Neural cell (in vitro differentiated cells): ENCODE results near the gene PTPRN2. TPM values are rescaled to one million over a fixed set of nuclear protein-coding genes. Genes with fewer than 3 reads are reported as not detected.

ENCODE experiments used
- H2AFZ ChIP-seq: fragments of 200-600, 300-800 bp; sonication (generic), shearing (Covaris generic); 2 replicates; pipeline ENCODE4 v1.6.0; 2014; ENCODE audit warnings: low read depth, mild to moderate bottlenecking, antibody characterized with exemption, low read length, moderate library complexity
- H3F3A ChIP-seq: fragments of 200-600 bp; shearing (Covaris generic); 2 replicates; pipeline ENCODE4 v1.6.1; 2016; ENCODE audit warnings: mild to moderate bottlenecking, moderate library complexity, mixed read lengths, antibody characterized with exemption, low read length; ENCODE audit not compliant: insufficient read depth, poor library complexity, severe bottlenecking
- H3K27ac ChIP-seq: fragments of 200-600, 300-800 bp; sonication (generic), shearing (Covaris generic); 2 replicates; pipeline ENCODE4 v1.5.1; 2014; ENCODE audit warnings: mild to moderate bottlenecking, low read length, moderate library complexity
- H3K27me3 ChIP-seq: fragments of 300-800, 200-600 bp; sonication (generic), shearing (Covaris generic); 2 replicates; pipeline ENCODE4 v1.6.0; 2014; ENCODE audit warnings: mild to moderate bottlenecking, low read depth, low read length, moderate library complexity; ENCODE audit not compliant: insufficient read depth
- H3K36me3 ChIP-seq: fragments of 300-800, 200-600 bp; sonication (generic), shearing (Covaris generic); 2 replicates; pipeline ENCODE4 v1.5.1; 2014; ENCODE audit warnings: mild to moderate bottlenecking, antibody characterized with exemption, low read length, moderate library complexity; ENCODE audit not compliant: insufficient read depth
- H3K4me2 ChIP-seq: fragments of 300-800, 200-600 bp; sonication (generic), shearing (Covaris generic); 2 replicates; pipeline ENCODE4 v1.6.0; 2014; ENCODE audit warnings: mild to moderate bottlenecking, low read length
- H3K4me3 ChIP-seq: fragments of 300-800, 200-600 bp; sonication (generic), shearing (Covaris generic); 2 replicates; pipeline ENCODE4 v1.5.1; 2014; ENCODE audit warnings: mild to moderate bottlenecking, low read length, moderate library complexity
- H3K79me2 ChIP-seq: fragments of 200-600 bp; shearing (Covaris generic); replicated peaks from 2 replicates; pipeline ENCODE4 v1.6.0; 2014; ENCODE audit warnings: mild to moderate bottlenecking, low read length, moderate library complexity; ENCODE audit not compliant: insufficient read depth
- H3K9ac ChIP-seq: fragments of 300-800, 200-600 bp; sonication (generic), shearing (Covaris generic); 2 replicates; pipeline ENCODE4 v1.6.1; 2016; ENCODE audit warnings: mild to moderate bottlenecking, low read length, mixed read lengths
- H3K9me2 ChIP-seq: fragments of 200-600 bp; shearing (Covaris generic); 2 replicates; pipeline ENCODE4 v1.6.1; 2016; ENCODE audit warnings: mild to moderate bottlenecking, low read length, mixed read lengths; ENCODE audit not compliant: insufficient read depth
- H3K9me3 ChIP-seq: fragments of 200-600, 300-800 bp; sonication (generic), shearing (Covaris generic); 2 replicates; pipeline ENCODE4 v1.6.1; 2016; ENCODE audit warnings: mild to moderate bottlenecking, mixed run types, low read length, moderate library complexity, mixed read lengths
- H4K20me1 ChIP-seq: fragments of 200-600 bp; shearing (Covaris generic); 2 replicates; pipeline ENCODE4 v1.6.1; 2016; ENCODE audit warnings: mild to moderate bottlenecking, mixed run types; ENCODE audit not compliant: insufficient read depth
- CTCF ChIP-seq: fragments of 450-650 bp; IDR thresholded peaks from 2 replicates; pipeline ENCODE4 v1.5.1; 2014; ENCODE audit warnings: antibody characterized with exemption, mild to moderate bottlenecking, moderate library complexity; ENCODE audit not compliant: poor library complexity, severe bottlenecking
- EP300 ChIP-seq: fragments of 450-650 bp; conservative IDR thresholded peaks from 2 replicates; pipeline ENCODE4 v1.6.1; 2014; ENCODE audit warnings: antibody characterized with exemption, mild to moderate bottlenecking, moderate library complexity; ENCODE audit not compliant: poor library complexity, severe bottlenecking
- EZH2 ChIP-seq: fragments of 200-600, 300-800 bp; shearing (Covaris generic), sonication (generic); IDR thresholded peaks from 2 replicates; pipeline ENCODE4 v1.6.1; 2014; ENCODE audit warnings: antibody characterized with exemption, low read length, borderline replicate concordance, mild to moderate bottlenecking; ENCODE audit not compliant: insufficient read depth, poor library complexity, severe bottlenecking
- MXI1 ChIP-seq: fragments of 450-650 bp; conservative IDR thresholded peaks from 2 replicates; pipeline ENCODE4 v1.6.1; 2014; ENCODE audit warnings: antibody characterized with exemption, mild to moderate bottlenecking; ENCODE audit not compliant: poor library complexity, severe bottlenecking
- POLR2AphosphoS5 ChIP-seq: IDR thresholded peaks from 2 replicates; pipeline ENCODE4 v1.6.1; 2012
- RAD21 ChIP-seq: fragments of 450-650 bp; conservative IDR thresholded peaks from 2 replicates; pipeline ENCODE4 v1.6.1; 2014; ENCODE audit warnings: antibody characterized with exemption, mild to moderate bottlenecking, moderate library complexity
- REST ChIP-seq: IDR thresholded peaks from 2 replicates; pipeline ENCODE4 v1.6.1; 2012; ENCODE audit warnings: borderline replicate concordance
- SMC3 ChIP-seq: fragments of 450-650 bp; conservative IDR thresholded peaks from 2 replicates; pipeline ENCODE4 v1.6.1; 2014; ENCODE audit warnings: antibody characterized with exemption, mild to moderate bottlenecking, moderate library complexity; ENCODE audit not compliant: poor library complexity
- TAF1 ChIP-seq: IDR thresholded peaks from 2 replicates; pipeline ENCODE4 v1.6.1; 2012; ENCODE audit warnings: low read depth
- polyA plus RNA-seq: library from polyadenylated mRNA; depleted of rRNA; stranded (reverse); fragments of >200 nt; gene quantifications from 2 replicates; pipeline ENCODE4 v1.2.3, GENCODE V29; 2014

The PTPRN2 gene
- polyA plus RNA-seq, 1 donor from 2014 or later, result 31.0 TPM

DNA sequence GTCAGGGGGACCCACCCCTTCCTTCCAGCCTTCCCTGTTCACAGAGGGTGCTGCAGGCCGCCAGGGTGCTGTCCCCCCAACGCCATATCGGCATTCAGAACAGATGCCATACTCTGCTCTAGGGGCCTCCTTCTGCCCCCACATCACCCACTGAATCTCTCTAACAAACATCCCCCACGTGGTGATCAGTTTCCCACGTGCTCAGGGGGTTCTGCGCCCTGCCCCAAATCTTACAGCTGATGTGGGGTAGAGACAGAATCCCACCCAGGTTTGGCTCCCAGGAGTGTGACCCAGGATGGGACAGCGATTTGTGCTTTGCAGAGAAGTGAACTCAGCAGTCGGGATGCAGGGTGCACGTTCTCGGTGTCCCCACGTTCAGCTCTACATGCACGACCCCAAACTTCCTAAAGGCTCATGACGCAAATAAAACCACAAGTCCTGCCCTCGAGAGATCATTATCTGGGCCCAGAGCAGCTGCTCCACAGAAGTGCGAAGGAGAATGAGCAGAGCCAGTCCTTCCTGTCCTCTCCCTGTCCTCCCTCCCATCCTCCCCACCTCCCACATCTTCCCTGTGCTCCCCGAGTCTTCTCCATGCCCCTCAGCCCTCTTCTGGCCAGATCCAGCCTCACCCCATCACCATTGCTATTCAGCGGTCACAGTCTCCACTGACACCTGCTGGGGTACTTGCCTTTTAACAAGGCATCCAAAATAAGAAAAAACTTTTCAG is 827.5 kb downstream of the PTPRN2 start:
- no peak overlapping the region for H2AFZ ChIP-seq
- H3K36me3 ChIP-seq, result no peaks in the 10 kb centered on the region
- H3K9ac ChIP-seq, result no peak overlapping the region
- H3K27me3 ChIP-seq, result no peaks in the 10 kb centered on the region
- no peaks in the 10 kb centered on the region for H3K9me3 ChIP-seq
- no peaks in the 10 kb centered on the region for H3K9me2 ChIP-seq
- H3F3A ChIP-seq, result no peaks in the 10 kb centered on the region
- no peaks in the 10 kb centered on the region for H4K20me1 ChIP-seq
- H3K79me2 ChIP-seq, result no peaks in the 10 kb centered on the region
- H3K4me2 ChIP-seq, result no peak overlapping the region
- no peak overlapping the region for H3K4me3 ChIP-seq
- H3K27ac ChIP-seq, result no peak overlapping the region
- TF ChIP-seq MXI1, result no peak
- no peak for TF ChIP-seq REST
- no peak for TF ChIP-seq SMC3
- TF ChIP-seq POLR2AphosphoS5, result no peak

DNA sequence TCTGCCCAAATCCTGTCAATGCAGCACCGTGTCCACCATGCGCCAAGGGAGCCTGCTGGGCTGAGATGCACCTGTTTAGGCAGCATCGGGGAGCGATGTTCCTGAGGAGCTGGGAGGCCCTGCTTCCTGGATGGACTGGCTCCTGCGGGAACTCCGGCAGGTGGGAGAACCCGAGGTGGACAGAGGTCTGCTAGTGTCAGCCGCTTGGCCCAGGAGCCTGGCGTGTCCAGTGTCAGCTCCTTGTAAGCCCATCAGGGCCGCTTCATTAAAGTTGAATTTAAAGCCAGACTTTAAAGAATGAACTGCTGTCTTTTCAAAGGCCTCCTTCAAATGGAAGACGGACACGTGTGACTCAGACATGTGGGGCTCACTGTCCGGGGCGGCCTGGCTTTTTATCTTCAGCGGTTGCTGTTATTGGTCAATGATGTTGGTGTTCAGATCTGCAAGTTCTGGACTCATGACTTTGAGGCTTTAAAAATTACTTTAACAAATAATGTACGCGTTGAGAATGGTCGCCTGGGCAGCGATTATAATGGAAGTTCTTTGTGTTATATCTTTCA is 828.3 kb downstream of the PTPRN2 start:
- Histone ChIP-seq H3K79me2 (no peaks in the 10 kb centered on the region), H3K27me3 (no peaks in the 10 kb centered on the region), H3K27ac (no peak overlapping the region), H3K9me2 (no peaks in the 10 kb centered on the region), H3K9ac (no peak overlapping the region), H3K36me3 (no peaks in the 10 kb centered on the region), H4K20me1 (no peaks in the 10 kb centered on the region), H3K4me2 (no peak overlapping the region), H3K4me3 (no peak overlapping the region), H2AFZ (no peak overlapping the region), H3F3A (no peaks in the 10 kb centered on the region), H3K9me3 (no peaks in the 10 kb centered on the region)
- TF ChIP-seq EZH2 (no peak), SMC3 (no peak)

DNA sequence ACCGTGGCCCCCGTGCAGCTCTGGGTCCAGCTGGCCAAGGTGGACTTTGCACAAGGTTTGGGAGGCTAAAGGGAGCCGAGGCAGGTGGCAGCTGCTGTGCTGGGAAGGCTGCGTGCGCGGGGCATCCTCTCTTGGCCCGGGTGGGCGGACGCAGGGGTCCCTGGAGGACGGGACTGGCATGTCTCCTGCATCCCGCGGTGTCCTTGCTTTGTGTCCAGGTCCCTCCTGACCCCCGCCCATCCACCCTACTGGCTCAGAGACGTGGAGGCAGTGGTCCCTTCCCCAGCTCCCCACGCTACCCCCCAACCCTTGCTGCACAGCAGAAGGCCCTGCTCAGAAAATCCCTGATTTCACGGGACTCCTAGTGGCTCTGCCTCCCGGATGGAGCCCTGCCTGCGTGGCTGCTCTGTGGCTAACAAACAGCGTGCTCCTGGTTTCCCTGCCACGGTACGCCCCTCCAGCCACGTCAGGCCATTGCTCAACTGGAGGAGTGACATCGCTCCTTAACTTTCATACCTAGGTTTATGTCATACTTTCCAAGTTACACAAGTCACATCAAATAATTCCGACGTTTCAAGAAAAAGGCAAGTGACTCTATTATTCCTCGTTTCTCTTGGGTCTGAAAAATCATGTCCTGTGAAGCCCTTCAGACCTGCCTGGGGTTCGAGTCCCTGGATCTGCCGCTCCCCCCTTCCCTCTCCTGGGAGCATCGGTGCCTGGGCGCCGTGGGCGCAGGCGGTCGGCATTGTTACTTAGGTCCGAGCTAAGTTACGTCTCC is 829.0 kb downstream of the PTPRN2 start:
- H3K4me3 ChIP-seq, result no peak overlapping the region
- no peaks in the 10 kb centered on the region for H3K79me2 ChIP-seq
- no peaks in the 10 kb centered on the region for H3K27me3 ChIP-seq
- H4K20me1 ChIP-seq, result no peaks in the 10 kb centered on the region
- no peak overlapping the region for H2AFZ ChIP-seq
- no peaks in the 10 kb centered on the region for H3F3A ChIP-seq
- H3K9me3 ChIP-seq, result no peaks in the 10 kb centered on the region
- no peaks in the 10 kb centered on the region for H3K36me3 ChIP-seq
- H3K27ac ChIP-seq, result no peak overlapping the region
- H3K4me2 ChIP-seq, result no peak overlapping the region
- TF ChIP-seq EZH2 (no peak), RAD21 (no peak), SMC3 (no peak), REST (no peak), CTCF (no peak), EP300 (no peak), TAF1 (no peak), POLR2AphosphoS5 (no peak), MXI1 (no peak)
- no peak overlapping the region for H3K9ac ChIP-seq
- no peaks in the 10 kb centered on the region for H3K9me2 ChIP-seq
